Activated CD4-positive, CD25-positive, alpha-beta regulatory T cell treated with anti-CD3 and anti-CD28 coated beads, Interleukin-2, amount 50 U/mL, for 24 hours (primary cell): ENCODE data around the gene FST.

ENCODE experiments used
- ATAC-seq, 2 donors: fragments of 150-1000 bp; cut with Tn5 transposase; one replicate each; pipeline ENCODE4 v1.10.0; 2021; ENCODE audit warnings: mild to moderate bottlenecking in 1 of 2, moderate library complexity in 1 of 2

The FST gene

GRCh38 chr5:53475320-53475719, 5.1 kb upstream of the FST start:
- ATAC-seq = no peak

GRCh38 chr5:53476019-53476418, 4.4 kb upstream of the FST start:
- no peak for ATAC-seq

- no peak for ATAC-seq
Observed at GRCh38 chr5:53476531-53477480, 3.6 kb upstream of the FST start.

GRCh38 chr5:53478411-53479044, 1.9 kb upstream of the FST start:
- ATAC-seq = no peak

GRCh38 chr5:53479045-53479589, 1.3 kb upstream of the FST start:
- no peak for ATAC-seq

GRCh38 chr5:53479590-53480415, 626 bp upstream of the FST start:
- ATAC-seq = no peak

GRCh38 chr5:53481159-53481886, 894 bp downstream of the FST start:
- ATAC-seq = no peak

- ATAC-seq = peak; percentile 64 to 74
Observed at GRCh38 chr5:53481887-53482716, 1.7 kb downstream of the FST start.

- ATAC-seq = peak in 1 of 2 donors; percentile 17
Observed at GRCh38 chr5:53482717-53483638, 2.5 kb downstream of the FST start.

- ATAC-seq = no peak
Observed at GRCh38 chr5:53487436-53487835, 7.0 kb downstream of the FST start.

GRCh38 chr5:53488195-53488722, 7.8 kb downstream of the FST start:
- no peak for ATAC-seq

- no peak for ATAC-seq
Observed at GRCh38 chr5:53490747-53491146, 10.3 kb downstream of the FST start.

GRCh38 chr5:53501054-53501453, 20.6 kb downstream of the FST start:
- ATAC-seq = no peak

GRCh38 chr5:53503562-53504218, 23.3 kb downstream of the FST start:
- no peak for ATAC-seq

GRCh38 chr5:53507013-53507412, 26.6 kb downstream of the FST start:
- ATAC-seq = no peak

- ATAC-seq = no peak
Observed at GRCh38 chr5:53508125-53508524, 27.7 kb downstream of the FST start.

- no peak for ATAC-seq
Observed at GRCh38 chr5:53512539-53512938, 32.1 kb downstream of the FST start.

- ATAC-seq = no peak
Observed at GRCh38 chr5:53515988-53516387, 35.6 kb downstream of the FST start.

- ATAC-seq = no peak
Observed at GRCh38 chr5:53520813-53521212, 40.4 kb downstream of the FST start.
